ENCODE results near the gene TK2.
"Not testable (repeated sequence)": the region's sequence is repeated elsewhere in the genome, so short reads cannot be mapped to it uniquely, and the experiment has no call there.

TK2 gene

DNA sequence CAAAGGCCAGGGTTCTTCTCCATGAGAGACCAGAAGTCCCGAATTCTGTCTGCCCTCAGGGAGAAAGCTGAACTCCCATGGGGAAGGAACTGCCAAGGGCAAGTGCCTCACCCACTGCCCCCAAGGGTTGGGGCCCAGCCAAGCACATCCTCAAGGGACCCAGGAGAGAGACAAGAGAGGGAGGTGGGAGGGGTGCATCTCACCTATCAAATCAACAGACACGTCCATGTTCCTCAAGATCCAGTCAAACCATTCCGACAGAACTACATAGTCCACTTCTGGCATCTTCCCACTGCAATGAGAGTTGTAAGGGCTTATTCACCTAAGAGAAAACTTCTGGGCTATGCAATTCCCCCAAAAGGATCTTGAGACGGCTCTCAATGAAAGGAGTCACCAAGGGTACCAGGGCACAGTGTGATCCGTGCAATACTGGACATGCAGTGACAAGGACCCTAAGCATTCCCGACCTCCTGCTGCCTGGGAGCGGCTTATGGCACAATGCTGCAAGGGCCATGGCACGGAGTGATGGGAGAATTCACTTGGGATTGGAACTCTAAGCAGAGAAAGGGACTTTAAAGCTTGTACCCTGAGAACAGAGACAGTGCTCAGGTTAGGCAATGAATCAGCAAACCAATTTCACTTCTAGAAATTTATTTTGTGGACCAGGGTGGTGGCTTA, 32.2 kb downstream of the TK2 start:
- DNase-seq, result no peak

GRCh38 chr16:66516808-66517585, 32.9 kb downstream of the TK2 start:
- peak; percentile 32 to 70 for DNase-seq

DNA sequence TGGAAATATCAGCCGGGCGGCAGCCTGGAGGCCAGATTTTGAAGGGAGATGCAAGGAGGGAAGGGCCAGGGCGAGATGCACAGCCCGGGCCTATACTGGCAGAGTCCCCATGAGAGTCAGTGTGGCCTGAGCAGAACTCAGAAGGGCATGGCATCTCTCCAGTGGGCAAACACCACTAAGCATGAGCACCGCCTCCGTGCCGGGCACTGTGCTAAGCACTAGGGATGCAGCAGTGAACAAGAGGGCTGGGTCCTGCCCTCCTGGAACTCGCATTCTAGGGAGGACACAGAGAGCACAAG, 33.5 kb downstream of the TK2 start:
- DNase-seq, result no peak

DNA sequence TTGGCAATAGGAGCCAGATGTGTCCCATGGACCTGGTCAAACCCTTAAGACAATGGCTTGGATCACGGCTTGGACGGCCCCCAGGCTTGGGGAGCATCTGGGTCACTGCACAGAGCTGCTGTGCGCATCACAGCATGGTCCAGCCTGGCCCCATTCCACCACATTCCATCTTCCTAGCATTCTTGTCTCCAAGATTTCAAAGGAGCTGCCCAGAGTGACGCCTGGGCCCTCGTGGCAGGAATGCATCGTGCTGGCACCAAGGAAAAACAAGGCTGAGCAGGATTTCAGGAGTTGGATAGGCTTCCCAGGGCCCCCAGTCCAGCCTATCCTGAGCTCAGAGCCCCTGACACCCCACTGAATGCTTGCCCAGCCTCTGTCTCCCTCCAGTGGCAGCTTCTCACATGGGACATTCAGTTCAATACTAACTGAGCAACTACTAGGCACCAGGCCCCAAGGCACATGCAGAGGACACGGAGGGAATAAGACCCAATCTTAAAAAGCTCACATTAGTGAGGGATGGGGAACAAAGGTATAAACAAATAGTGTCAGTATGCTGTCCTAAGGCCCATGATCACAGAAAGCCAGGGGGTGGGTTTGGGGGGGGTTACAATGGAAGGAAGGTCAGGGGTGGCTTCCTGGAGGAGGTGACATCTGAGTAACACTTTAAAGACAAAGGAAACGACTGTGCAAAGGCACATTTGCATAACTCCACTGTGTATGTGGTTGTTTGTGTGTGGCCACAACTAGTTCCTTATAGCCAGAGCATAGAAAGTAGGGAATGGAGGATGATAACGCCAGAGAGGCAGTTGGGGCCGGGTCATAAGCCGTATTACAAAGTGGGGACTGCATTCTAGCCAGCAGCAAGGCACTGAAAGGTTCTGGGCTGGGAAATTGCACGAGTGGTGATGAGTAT, 34.1 kb downstream of the TK2 start:
- peak in 1 of 2 experiments; percentile 31 for DNase-seq

- DNase-seq, result not testable (repeated sequence)
Observed at GRCh38 chr16:66514980-66515595, 34.8 kb downstream of the TK2 start.

DNA sequence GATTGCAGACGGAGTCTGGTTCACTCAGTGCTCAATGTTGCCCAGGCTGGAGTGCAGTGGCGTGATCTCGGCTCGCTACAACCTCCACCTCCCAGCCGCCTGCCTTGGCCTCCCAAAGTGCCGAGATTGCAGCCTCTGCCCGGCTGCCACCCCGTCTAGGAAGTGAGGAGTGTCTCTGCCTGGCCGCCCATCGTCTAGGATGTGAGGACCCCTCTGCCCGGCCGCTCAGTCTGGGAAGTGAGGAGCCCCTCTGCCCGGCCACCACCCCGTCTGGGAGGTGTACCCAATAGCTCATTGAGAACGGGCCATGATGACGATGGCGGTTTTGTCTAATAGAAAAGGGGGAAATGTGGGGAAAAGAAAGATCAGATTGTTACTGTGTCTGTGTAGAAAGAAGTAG, 35.5 kb downstream of the TK2 start:
- DNase-seq, result not testable (repeated sequence)

DNA sequence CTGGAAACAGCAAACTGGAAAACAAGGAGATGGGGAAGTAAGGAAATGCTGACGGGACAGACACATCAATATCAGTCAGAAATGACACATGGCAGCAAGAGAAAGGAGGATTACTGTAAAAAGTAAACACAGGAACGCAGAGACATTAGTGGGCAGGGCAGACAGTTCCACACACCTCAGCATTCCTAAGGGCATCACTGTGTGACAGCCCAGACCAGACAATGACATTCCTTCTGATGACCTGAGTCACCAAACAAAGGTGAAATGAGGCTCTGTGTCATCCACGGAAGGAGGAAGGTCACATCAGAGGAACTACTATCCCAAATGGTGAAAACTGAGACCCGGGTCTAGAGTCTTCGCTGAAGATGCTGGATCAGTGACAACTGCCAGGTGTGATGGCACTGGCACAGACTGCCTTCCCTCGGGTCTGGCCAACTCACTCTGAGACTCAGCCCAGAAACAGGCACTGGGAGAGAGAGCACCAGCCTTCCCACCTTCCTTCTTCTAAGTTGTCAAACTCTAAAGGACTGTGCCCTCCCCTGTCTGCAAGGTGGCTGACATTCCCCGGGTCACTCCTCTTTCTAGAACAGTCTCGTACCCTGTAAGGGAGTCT, 36.7 kb downstream of the TK2 start:
- DNase-seq, result peak in 1 of 2 experiments; percentile 9

- DNase-seq, result no peak
Observed at GRCh38 chr16:66512272-66513110, 37.4 kb downstream of the TK2 start.

DNA sequence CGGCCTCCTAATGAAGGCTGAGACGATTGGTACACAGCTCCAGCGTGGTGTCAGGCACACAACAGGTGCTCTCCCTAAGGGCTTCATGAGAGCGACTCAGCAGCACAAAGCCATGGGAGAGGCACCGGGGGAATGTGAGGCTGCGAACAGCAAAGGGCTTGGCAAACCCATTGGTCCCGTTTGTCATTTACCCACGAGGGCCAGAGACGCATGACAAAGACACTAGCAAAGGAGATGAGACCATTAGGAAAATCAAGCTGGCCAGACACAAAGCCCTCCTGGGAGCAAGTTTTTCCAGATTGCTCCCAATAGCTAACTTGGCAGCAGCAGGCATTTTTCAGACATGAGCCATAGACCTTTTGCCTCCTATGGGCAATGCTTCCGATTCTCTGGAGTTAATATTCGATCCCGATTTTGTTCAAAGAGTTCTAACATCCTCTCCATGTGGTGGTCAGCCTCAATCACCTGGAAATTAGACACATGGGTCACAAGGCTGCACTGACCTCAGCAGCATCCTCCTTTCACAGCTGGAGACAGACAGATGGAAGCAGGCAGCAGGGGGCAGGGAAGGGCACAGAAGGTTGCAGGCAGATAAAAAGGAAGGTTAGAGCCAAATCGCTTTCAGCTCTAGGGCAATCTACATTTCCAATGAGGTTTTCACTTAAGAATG, 38.2 kb downstream of the TK2 start:
- DNase-seq, result peak; percentile 37 to 61

- peak in 1 of 2 experiments; percentile 30 for DNase-seq
Observed at GRCh38 chr16:66510711-66511601, 39.0 kb downstream of the TK2 start.

DNA sequence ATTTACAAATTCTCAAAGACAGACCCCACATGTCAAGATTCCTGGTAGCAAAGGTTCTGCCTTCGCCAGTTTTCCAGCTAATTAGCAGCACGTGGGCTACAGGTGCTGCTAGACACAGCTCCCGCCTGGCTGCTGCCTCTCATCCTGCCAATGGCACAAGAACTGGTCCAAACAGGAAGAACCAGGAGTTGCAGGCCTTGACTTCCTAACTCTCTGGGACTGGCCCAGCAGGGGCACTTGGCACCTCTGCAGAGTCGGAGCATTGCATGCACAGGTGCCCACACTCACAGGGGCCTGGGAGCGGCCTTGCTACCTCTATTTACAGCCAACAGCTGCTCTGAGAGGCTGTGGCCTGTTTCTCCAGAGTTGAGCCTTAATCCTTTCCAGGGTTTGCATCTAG, 39.6 kb downstream of the TK2 start:
- DNase-seq, result no peak

GRCh38 chr16:66509576-66509975, 40.3 kb downstream of the TK2 start:
- DNase-seq, result no peak

DNA sequence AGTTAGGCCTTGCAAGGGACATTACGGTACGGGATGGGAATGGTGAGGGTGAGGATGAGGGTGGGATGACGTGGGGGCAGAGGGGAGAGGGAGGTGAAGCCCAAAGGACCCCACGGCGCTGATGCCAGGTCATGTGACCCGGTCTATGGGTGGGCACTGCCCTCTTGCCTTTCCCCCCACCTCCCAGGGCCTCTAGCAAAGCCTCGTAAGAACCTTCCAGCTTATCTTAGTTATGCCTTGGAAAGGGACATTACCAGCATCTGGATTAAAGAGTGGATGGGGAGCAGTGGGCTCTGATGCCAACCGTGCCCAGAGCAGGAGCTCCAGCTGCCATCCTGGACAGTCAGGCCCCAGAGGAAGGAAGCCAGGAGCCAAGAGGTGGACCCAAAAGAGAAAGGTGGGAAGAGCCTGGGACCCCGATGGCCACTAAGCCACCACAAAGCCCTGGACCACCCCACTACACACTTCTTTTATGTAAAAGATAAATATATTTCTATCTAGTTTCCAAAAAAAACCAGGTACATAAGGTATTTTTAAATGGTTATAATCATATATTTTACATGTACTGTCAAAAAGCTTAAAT, 40.9 kb downstream of the TK2 start:
- no peak for DNase-seq

- DNase-seq, result peak in 1 of 2 experiments; percentile 14
Observed at GRCh38 chr16:66508248-66508913, 41.5 kb downstream of the TK2 start.

DNA sequence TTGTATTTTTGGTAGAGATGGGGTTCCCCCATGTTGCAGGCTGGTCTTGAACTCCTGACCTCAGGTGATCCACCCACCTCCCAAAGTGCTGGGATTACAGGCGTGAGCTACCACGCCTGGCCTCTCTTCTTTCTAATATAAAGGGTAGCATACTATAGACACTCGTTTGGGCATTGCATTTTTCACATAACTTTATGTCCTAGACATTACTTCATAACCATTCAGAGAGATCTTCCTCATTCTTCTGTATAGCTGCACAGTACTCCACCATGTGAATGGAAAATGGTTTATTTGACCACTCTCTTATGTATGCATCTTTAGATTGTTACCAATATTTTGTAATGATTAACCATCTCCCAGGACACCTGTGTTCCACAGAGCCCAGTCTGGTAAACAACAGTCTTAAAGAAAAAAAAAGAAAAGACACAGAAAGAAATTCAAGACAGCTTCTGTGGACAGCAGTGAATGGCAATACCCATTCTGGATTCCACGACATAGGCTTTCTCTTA, 42.1 kb downstream of the TK2 start:
- DNase-seq, result no peak

DNA sequence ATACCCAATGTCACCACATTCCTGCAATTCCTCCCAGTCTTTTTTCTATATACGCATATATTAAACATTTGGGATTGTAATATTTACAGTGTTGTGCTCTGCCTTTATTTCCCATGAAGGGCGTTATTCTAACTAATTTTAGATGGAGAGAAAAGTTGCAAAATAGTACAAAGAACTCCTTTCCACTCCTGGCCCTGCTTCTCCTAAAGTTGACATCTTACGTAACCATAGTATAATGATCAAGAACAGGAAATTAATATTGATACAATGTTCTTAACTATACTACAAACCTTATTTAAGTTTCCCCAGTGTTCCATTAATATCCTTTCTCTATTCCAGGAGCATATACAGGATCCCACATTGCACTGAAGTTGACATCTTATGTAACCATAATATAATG, 46.3 kb downstream of the TK2 start:
- no peak for DNase-seq

DNA sequence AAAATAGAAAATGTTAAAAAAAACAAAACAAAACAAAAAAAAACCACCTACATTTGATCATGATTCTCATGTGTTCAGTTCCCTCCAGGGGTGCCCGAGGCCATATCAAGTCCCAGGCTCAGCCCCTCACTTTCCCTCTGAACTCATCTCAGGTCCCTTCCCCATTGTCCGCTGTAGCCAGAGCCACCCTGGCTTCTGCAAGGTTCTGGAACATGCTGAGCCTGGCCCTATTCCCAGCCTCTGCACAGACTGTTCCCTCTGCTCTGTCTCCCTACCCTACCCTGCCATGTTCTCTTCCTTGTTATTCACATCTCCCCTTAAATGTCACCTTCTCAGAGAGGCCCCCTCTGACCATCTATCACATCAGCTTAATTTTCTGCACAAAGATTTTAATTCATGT, 46.9 kb downstream of the TK2 start:
- peak in 1 of 2 experiments; percentile 2 for DNase-seq

- DNase-seq, result no peak
Observed at GRCh38 chr16:66502020-66502913, 47.7 kb downstream of the TK2 start.
